K562 (cell line): Measurements from ENCODE around the gene AQP9. TPM values are rescaled to one million over a fixed set of nuclear protein-coding genes. Genes with fewer than 3 reads are reported as not detected.

Source experiments
- CREBBP ChIP-seq: IDR thresholded peaks from one replicate; pipeline ENCODE4 v1.6.1; 2012; ENCODE audit warnings: low read depth, mild to moderate bottlenecking, control low read depth, inconsistent platforms, low read length
- KAT2B ChIP-seq: IDR thresholded peaks from one replicate; pipeline ENCODE4 v1.6.1; 2012; ENCODE audit warnings: low read depth, mild to moderate bottlenecking, control low read depth, inconsistent platforms, low read length, moderate library complexity
- MYNN ChIP-seq, 2 experiments: sonication (generic); formaldehyde crosslinking in 1 of 2; IDR thresholded peaks; 2 replicates each; pipeline versions ENCODE4 v1.5.0 to v1.6.1; 2016 to 2020; ENCODE audit warnings: antibody characterized with exemption in 1 of 2, missing genetic modification reagents in 1 of 2
- POLR2H ChIP-seq: IDR thresholded peaks from 2 replicates; pipeline ENCODE4 v1.6.1; 2016; ENCODE audit warnings: missing genetic modification characterization, low read depth, mild to moderate bottlenecking, control low read depth, missing compliant biosample characterization, moderate library complexity
- POLR3A ChIP-seq: IDR thresholded peaks from 2 replicates; pipeline ENCODE4 v1.6.1; 2011; ENCODE audit warnings: borderline replicate concordance, mild to moderate bottlenecking, moderate library complexity; ENCODE audit not compliant: insufficient read length, insufficient read depth; ENCODE audit errors: extremely low read depth
- ZEB2 ChIP-seq: fragments of 450-650 bp; IDR thresholded peaks from 2 replicates; pipeline ENCODE4 v1.6.1; 2016
- ZNF224 ChIP-seq: sonication (generic); formaldehyde crosslinking; IDR thresholded peaks from 2 replicates; pipeline ENCODE4 v1.8.0; 2022; ENCODE audit warnings: mild to moderate bottlenecking, missing genetic modification reagents
- polyA plus RNA-seq, 8 experiments: library from polyadenylated mRNA; depleted of rRNA in 4 of 8; stranded (reverse) in 5 of 8; unstranded in 3 of 8; fragments of >200 nt; fragmentation: Nextera tagmentation in 2 of 8; fragmentation: Illumina TruSeq in 1 of 8; extraction: Ambion mirVana in 2 of 8; extraction: Trizol in 1 of 8; gene quantifications; 2 replicates each; pipeline versions ENCODE4 v1.2.1 to v1.2.3, GENCODE V29; 2011 to 2014; ENCODE audit warnings: inconsistent platforms in 1 of 8, missing spikeins in 1 of 8
- total RNA-seq, 7 experiments: library from RNA; depleted of rRNA in 6 of 7; stranded (reverse); fragments of >200 nt in 6 of 7; fragmentation: Illumina TruSeq in 2 of 7; extraction: Trizol in 2 of 7; gene quantifications; 2 replicates each; pipeline versions ENCODE4 v1.2.1 to v1.2.3, GENCODE V29; 2011 to 2021; ENCODE audit warnings: low replicate concordance in 1 of 7
- TF ChIP-seq, protein P1 (sequence below), 2 experiments: fragments of 450-650 bp in 1 of 2; IDR thresholded peaks; 2 replicates each; pipeline ENCODE4 v1.6.1; 2011 to 2017; ENCODE audit warnings: low read depth in 2 of 2, antibody characterized with exemption in 1 of 2, borderline replicate concordance in 1 of 2, low read length in 1 of 2, mild to moderate bottlenecking in 1 of 2, mixed read lengths in 1 of 2; ENCODE audit not compliant: control insufficient read depth in 1 of 2
- TF ChIP-seq, protein P2 (sequence below): sonication (generic); formaldehyde crosslinking; IDR thresholded peaks from 2 replicates; pipeline ENCODE4 v1.8.0; 2022; ENCODE audit warnings: missing genetic modification reagents, mild to moderate bottlenecking, moderate library complexity, borderline replicate concordance
- TF ChIP-seq, protein P3 (sequence below): fragments of 450-650 bp; conservative IDR thresholded peaks from 2 replicates; pipeline ENCODE4 v1.6.1; 2016; ENCODE audit warnings: missing genetic modification characterization, low read depth, mild to moderate bottlenecking, missing compliant biosample characterization, moderate library complexity
- TF ChIP-seq, protein P4 (sequence below): fragments of 250-450 bp; sonication (Bioruptor Pico); IDR thresholded peaks from 2 replicates; pipeline ENCODE4 v1.5.0; 2021; ENCODE audit warnings: mild to moderate bottlenecking, borderline replicate concordance
- TF ChIP-seq, protein P5 (sequence below): fragments of 250-450 bp; sonication (Bioruptor Pico); IDR thresholded peaks from 2 replicates; pipeline ENCODE4 v1.8.0; 2022; ENCODE audit warnings: moderate library complexity, mild to moderate bottlenecking, inconsistent platforms

The AQP9 gene
- total and polyA plus RNA-seq, 9 of the 15 experiments (the other 6 are each of a cell fraction or from before 2014, with no cell fraction given), result 0.04 to 0.33 (median 0.07) TPM; not detected in 4

DNA sequence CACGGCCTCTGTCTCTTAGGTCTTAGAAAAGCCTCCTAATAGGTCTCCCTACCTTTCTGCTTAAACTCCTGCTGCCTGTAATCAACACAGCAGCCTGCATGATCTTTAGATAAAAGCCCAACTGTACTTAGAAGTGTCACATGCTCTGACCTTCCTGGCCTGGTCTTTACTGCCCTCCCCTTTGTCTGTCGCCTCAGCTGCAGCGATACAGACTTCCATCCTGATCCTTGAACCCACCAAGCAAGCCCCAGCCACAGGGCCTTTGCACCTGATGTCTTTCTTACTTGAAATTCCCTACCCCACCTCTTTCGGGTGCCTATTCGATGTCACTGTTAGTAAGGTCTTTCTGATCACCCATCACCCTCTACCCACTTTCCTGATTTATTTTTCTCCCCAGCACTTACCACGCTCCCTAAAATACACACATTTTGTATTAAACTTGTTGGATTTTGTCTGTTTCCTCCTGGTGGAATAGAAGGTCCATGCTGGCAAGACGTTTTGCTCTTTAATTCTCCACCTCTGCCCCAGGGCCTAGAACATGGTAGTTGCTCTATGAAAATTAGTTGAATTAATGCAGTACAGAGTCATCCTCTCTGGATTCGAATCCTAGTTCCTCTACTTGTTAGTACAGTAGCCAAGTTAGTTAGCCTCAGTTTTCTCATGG lies 51.1 kb downstream of the AQP9 start (continued):
- TF ChIP-seq, protein P1, sequence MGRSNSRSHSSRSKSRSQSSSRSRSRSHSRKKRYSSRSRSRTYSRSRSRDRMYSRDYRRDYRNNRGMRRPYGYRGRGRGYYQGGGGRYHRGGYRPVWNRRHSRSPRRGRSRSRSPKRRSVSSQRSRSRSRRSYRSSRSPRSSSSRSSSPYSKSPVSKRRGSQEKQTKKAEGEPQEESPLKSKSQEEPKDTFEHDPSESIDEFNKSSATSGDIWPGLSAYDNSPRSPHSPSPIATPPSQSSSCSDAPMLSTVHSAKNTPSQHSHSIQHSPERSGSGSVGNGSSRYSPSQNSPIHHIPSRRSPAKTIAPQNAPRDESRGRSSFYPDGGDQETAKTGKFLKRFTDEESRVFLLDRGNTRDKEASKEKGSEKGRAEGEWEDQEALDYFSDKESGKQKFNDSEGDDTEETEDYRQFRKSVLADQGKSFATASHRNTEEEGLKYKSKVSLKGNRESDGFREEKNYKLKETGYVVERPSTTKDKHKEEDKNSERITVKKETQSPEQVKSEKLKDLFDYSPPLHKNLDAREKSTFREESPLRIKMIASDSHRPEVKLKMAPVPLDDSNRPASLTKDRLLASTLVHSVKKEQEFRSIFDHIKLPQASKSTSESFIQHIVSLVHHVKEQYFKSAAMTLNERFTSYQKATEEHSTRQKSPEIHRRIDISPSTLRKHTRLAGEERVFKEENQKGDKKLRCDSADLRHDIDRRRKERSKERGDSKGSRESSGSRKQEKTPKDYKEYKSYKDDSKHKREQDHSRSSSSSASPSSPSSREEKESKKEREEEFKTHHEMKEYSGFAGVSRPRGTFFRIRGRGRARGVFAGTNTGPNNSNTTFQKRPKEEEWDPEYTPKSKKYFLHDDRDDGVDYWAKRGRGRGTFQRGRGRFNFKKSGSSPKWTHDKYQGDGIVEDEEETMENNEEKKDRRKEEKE (IDR thresholded peaks at IDR 0.05; ENCODE audit: borderline replicate concordance in 1 of 2, control insufficient read depth in 1 of 2, low read depth in 2 of 2, low read length in 1 of 2), result no peak
- TF ChIP-seq POLR3A (no peak), CREBBP (no peak), ZEB2 (no peak), POLR2H (tag) (no peak), ZNF224 (CRISPR knock-in tag) (no peak), MYNN (IDR thresholded peaks at IDR 0.05) (no peak), MYNN (CRISPR knock-in tag; IDR thresholded peaks at IDR 0.05) (no peak), KAT2B (no peak)
- TF ChIP-seq, protein P2, sequence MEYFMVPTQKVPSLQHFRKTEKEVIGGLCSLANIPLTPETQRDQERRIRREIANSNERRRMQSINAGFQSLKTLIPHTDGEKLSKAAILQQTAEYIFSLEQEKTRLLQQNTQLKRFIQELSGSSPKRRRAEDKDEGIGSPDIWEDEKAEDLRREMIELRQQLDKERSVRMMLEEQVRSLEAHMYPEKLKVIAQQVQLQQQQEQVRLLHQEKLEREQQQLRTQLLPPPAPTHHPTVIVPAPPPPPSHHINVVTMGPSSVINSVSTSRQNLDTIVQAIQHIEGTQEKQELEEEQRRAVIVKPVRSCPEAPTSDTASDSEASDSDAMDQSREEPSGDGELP (CRISPR knock-in tag), result no peak
- TF ChIP-seq, protein P3, sequence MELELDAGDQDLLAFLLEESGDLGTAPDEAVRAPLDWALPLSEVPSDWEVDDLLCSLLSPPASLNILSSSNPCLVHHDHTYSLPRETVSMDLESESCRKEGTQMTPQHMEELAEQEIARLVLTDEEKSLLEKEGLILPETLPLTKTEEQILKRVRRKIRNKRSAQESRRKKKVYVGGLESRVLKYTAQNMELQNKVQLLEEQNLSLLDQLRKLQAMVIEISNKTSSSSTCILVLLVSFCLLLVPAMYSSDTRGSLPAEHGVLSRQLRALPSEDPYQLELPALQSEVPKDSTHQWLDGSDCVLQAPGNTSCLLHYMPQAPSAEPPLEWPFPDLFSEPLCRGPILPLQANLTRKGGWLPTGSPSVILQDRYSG, result no peak
- TF ChIP-seq, protein P4, sequence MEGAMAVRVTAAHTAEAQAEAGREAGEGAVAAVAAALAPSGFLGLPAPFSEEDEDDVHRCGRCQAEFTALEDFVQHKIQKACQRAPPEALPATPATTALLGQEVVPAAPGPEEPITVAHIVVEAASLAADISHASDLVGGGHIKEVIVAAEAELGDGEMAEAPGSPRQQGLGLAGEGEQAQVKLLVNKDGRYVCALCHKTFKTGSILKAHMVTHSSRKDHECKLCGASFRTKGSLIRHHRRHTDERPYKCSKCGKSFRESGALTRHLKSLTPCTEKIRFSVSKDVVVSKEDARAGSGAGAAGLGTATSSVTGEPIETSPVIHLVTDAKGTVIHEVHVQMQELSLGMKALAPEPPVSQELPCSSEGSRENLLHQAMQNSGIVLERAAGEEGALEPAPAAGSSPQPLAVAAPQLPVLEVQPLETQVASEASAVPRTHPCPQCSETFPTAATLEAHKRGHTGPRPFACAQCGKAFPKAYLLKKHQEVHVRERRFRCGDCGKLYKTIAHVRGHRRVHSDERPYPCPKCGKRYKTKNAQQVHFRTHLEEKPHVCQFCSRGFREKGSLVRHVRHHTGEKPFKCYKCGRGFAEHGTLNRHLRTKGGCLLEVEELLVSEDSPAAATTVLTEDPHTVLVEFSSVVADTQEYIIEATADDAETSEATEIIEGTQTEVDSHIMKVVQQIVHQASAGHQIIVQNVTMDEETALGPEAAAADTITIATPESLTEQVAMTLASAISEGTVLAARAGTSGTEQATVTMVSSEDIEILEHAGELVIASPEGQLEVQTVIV, result no peak
- TF ChIP-seq, protein P5, sequence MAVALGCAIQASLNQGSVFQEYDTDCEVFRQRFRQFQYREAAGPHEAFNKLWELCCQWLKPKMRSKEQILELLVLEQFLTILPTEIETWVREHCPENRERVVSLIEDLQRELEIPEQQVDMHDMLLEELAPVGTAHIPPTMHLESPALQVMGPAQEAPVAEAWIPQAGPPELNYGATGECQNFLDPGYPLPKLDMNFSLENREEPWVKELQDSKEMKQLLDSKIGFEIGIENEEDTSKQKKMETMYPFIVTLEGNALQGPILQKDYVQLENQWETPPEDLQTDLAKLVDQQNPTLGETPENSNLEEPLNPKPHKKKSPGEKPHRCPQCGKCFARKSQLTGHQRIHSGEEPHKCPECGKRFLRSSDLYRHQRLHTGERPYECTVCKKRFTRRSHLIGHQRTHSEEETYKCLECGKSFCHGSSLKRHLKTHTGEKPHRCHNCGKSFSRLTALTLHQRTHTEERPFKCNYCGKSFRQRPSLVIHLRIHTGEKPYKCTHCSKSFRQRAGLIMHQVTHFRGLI, result no peak
